Right lobe of liver (tissue), 4 donors: ENCODE measurements around the gene RAB5IF.

Experiments
- POLR2A ChIP-seq: fragments of 450-650 bp; IDR thresholded peaks from one replicate; pipeline ENCODE4 v1.6.1; 2017; ENCODE audit warnings: antibody characterized with exemption, mild to moderate bottlenecking
- TF ChIP-seq, protein P1 (sequence below), 4 donors: fragments of 200-600 bp in 3 of 4; fragments of 450-650 bp in 1 of 4; IDR thresholded peaks; one replicate each; pipeline versions ENCODE4 v1.5.1 to v1.8.0; 2016 to 2022; ENCODE audit warnings: antibody characterized with exemption in 4 of 4, mild to moderate bottlenecking in 2 of 4
- donor health status: DM: no; HTN: no; CAD: no.
- donor health status: DM: no; HTN: no; CAD: no.
- donor health status: DM: no; HTN: yes; CAD: no.

DNA sequence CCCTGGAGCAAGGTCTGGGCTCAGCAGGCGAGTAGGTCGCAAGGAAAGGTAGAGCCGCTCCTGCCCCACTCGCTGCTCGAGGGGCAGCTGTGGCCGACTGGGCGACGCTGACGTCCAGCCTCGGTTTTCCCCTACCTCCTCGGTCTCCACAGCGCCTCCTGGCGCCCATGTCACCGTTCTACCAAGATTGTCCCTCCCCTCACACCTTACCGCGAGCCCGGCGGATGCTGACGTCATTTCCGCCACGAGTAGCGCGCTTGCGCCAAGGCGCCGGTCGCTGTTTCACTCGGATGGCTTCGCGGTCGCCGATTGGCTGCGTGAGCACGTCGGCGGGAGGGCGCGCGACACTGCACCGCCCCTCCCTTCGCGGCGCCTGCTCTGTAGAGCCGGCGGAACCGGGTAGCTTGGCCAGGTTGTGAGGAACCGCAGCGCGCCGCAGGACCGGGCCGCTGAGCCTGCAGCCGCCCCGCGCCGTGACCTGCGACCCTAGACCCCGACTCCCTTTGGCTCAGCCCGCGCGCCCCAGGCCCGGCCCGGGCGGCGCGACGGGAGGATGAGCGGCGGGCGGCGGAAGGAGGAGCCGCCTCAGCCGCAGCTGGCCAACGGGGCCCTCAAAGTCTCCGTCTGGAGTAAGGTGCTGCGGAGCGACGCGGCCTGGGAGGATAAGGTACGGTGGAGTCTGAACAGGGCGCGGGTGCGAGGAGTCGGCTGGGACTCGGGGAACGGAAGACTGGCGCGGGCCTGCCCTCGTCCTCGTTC is at the start of gene RAB5IF:
- TF ChIP-seq, protein P1, sequence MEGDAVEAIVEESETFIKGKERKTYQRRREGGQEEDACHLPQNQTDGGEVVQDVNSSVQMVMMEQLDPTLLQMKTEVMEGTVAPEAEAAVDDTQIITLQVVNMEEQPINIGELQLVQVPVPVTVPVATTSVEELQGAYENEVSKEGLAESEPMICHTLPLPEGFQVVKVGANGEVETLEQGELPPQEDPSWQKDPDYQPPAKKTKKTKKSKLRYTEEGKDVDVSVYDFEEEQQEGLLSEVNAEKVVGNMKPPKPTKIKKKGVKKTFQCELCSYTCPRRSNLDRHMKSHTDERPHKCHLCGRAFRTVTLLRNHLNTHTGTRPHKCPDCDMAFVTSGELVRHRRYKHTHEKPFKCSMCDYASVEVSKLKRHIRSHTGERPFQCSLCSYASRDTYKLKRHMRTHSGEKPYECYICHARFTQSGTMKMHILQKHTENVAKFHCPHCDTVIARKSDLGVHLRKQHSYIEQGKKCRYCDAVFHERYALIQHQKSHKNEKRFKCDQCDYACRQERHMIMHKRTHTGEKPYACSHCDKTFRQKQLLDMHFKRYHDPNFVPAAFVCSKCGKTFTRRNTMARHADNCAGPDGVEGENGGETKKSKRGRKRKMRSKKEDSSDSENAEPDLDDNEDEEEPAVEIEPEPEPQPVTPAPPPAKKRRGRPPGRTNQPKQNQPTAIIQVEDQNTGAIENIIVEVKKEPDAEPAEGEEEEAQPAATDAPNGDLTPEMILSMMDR (IDR thresholded peaks at IDR 0.05) = peak; percentile 92 to 98 (median 95)
- TF ChIP-seq POLR2A = peak; percentile 99
